Mesendoderm (in vitro differentiated cells): ENCODE measurements around the gene LRSAM1.

Experiments used
- DNase-seq: peaks from one replicate; pipeline ENCODE4 v3.0.0; 2013
- H2AK5ac ChIP-seq: 2 replicates; pipeline ENCODE4 v1.6.1; 2013; ENCODE audit warnings: low read length, inconsistent platforms
- H2BK120ac ChIP-seq: 2 replicates; pipeline ENCODE4 v1.6.1; 2013; ENCODE audit warnings: low read depth, mild to moderate bottlenecking, low read length, moderate library complexity, mixed read lengths
- H2BK15ac ChIP-seq: replicated peaks from 2 replicates; pipeline ENCODE4 v1.6.1; 2013; ENCODE audit warnings: low read depth, mild to moderate bottlenecking, moderate library complexity
- H2BK5ac ChIP-seq: 2 replicates; pipeline ENCODE4 v1.6.1; 2013; ENCODE audit warnings: low read length, inconsistent platforms
- H3K18ac ChIP-seq: 2 replicates; pipeline ENCODE4 v1.6.1; 2013; ENCODE audit warnings: mild to moderate bottlenecking, low read length, mixed read lengths
- H3K23ac ChIP-seq: one replicate; pipeline ENCODE4 v1.6.1; 2013; ENCODE audit warnings: low read length
- H3K27ac ChIP-seq: 2 replicates; pipeline ENCODE4 v1.5.1; 2013; ENCODE audit warnings: low read depth, mild to moderate bottlenecking, inconsistent platforms, low read length, moderate library complexity
- H3K27me3 ChIP-seq: 2 replicates; pipeline ENCODE4 v1.6.1; 2013; ENCODE audit warnings: low read length, control low read depth, mild to moderate bottlenecking, inconsistent platforms; ENCODE audit not compliant: insufficient read depth, poor library complexity
- H3K36me3 ChIP-seq: 2 replicates; pipeline ENCODE4 v1.6.1; 2013; ENCODE audit warnings: low read length, inconsistent platforms; ENCODE audit not compliant: control insufficient read depth, insufficient read depth
- H3K4ac ChIP-seq: one replicate; pipeline ENCODE4 v1.6.1; 2013; ENCODE audit warnings: low read depth, mild to moderate bottlenecking, low read length, moderate library complexity
- H3K4me1 ChIP-seq: 2 replicates; pipeline ENCODE4 v1.6.1; 2013; ENCODE audit warnings: low read depth, low read length, inconsistent platforms; ENCODE audit not compliant: control insufficient read depth
- H3K4me2 ChIP-seq: 2 replicates; pipeline ENCODE4 v1.6.1; 2013; ENCODE audit warnings: low read length
- H3K4me3 ChIP-seq: 2 replicates; pipeline ENCODE4 v1.5.1; 2013; ENCODE audit warnings: mild to moderate bottlenecking, low read length
- H3K56ac ChIP-seq: one replicate; pipeline ENCODE4 v1.6.1; 2013; ENCODE audit warnings: low read length
- H3K79me1 ChIP-seq: 2 replicates; pipeline ENCODE4 v1.6.1; 2013; ENCODE audit warnings: low read length, inconsistent platforms
- H3K79me2 ChIP-seq: 2 replicates; pipeline ENCODE4 v1.6.1; 2013; ENCODE audit warnings: mild to moderate bottlenecking, low read length; ENCODE audit not compliant: control insufficient read depth, insufficient read depth
- H3K9ac ChIP-seq: 2 replicates; pipeline ENCODE4 v1.6.1; 2013; ENCODE audit warnings: low read length, inconsistent platforms
- H4K5ac ChIP-seq: one replicate; pipeline ENCODE4 v1.6.1; 2013; ENCODE audit warnings: low read length
- H4K8ac ChIP-seq: one replicate; pipeline ENCODE4 v1.6.1; 2013; ENCODE audit warnings: low read depth, mild to moderate bottlenecking, control low read depth, low read length, moderate library complexity
- WGBS: extraction: QIAGEN DNeasy Blood & Tissue Kit; methylation state at CpG from one replicate; pipeline ENCODE4 v1.1.7; 2013; ENCODE audit warnings: low lambda C conversion rate, missing lambda C conversion rate; ENCODE audit not compliant: insufficient coverage; ENCODE audit errors: extremely low coverage; 5-methylcytosine and 5-hydroxymethylcytosine counted together

Gene LRSAM1

GRCh38 chr9:127495884-127496555 lies 44.7 kb downstream of the LRSAM1 start:
- H3K4ac ChIP-seq = no peak overlapping the region
- H3K79me2 ChIP-seq = no peaks in the 10 kb centered on the region
- no peak overlapping the region for H2BK120ac ChIP-seq
- H3K9ac ChIP-seq = no peak overlapping the region
- H3K79me1 ChIP-seq = no peaks in the 10 kb centered on the region
- no peak for DNase-seq
- no peak overlapping the region for H4K5ac ChIP-seq
- H2BK15ac ChIP-seq = no peak overlapping the region
- H3K4me3 ChIP-seq = no peak overlapping the region
- no peak overlapping the region for H2AK5ac ChIP-seq
- H3K36me3 ChIP-seq = peaks cover 1% of the 10 kb centered on the region
- no peak overlapping the region for H3K27ac ChIP-seq
- no peaks in the 10 kb centered on the region for H3K27me3 ChIP-seq
- H3K56ac ChIP-seq = no peak overlapping the region
- no peak overlapping the region for H2BK5ac ChIP-seq
- no peak overlapping the region for H3K4me2 ChIP-seq
- no peak overlapping the region for H3K23ac ChIP-seq
- no peak overlapping the region for H4K8ac ChIP-seq
- no CpG with 5 or more reads among the region's 14 CpGs for WGBS
- H3K4me1 ChIP-seq = no peaks in the 10 kb centered on the region
- no peak overlapping the region for H3K18ac ChIP-seq

GRCh38 chr9:127496974-127497373 lies 45.7 kb downstream of the LRSAM1 start:
- no CpG with 5 or more reads among the region's 12 CpGs for WGBS
- Histone ChIP-seq H4K5ac (no peak overlapping the region), H2BK15ac (no peak overlapping the region), H3K4me3 (no peak overlapping the region), H4K8ac (no peak overlapping the region), H3K23ac (no peak overlapping the region), H3K4ac (no peak overlapping the region), H2AK5ac (no peak overlapping the region), H2BK120ac (no peak overlapping the region), H3K4me1 (no peaks in the 10 kb centered on the region), H3K56ac (no peak overlapping the region), H3K9ac (no peak overlapping the region), H2BK5ac (no peak overlapping the region), H3K79me2 (no peaks in the 10 kb centered on the region), H3K27me3 (no peaks in the 10 kb centered on the region), H3K4me2 (no peak overlapping the region), H3K27ac (no peak overlapping the region), H3K79me1 (no peaks in the 10 kb centered on the region), H3K36me3 (peaks cover 1% of the 10 kb centered on the region), H3K18ac (no peak overlapping the region)
- DNase-seq = no peak

- WGBS = no CpG with 5 or more reads among the region's 13 CpGs
- Histone ChIP-seq H2BK5ac (no peak overlapping the region), H3K18ac (no peak overlapping the region), H3K27ac (no peak overlapping the region), H3K4me3 (no peak overlapping the region), H3K9ac (no peak overlapping the region), H3K36me3 (peaks cover 1% of the 10 kb centered on the region), H3K79me1 (no peaks in the 10 kb centered on the region), H3K27me3 (no peaks in the 10 kb centered on the region), H3K4me2 (no peak overlapping the region), H2BK15ac (no peak overlapping the region), H2AK5ac (no peak overlapping the region), H3K79me2 (no peaks in the 10 kb centered on the region), H4K5ac (no peak overlapping the region), H4K8ac (no peak overlapping the region), H3K4me1 (no peaks in the 10 kb centered on the region), H3K56ac (no peak overlapping the region), H2BK120ac (no peak overlapping the region), H3K4ac (no peak overlapping the region), H3K23ac (no peak overlapping the region)
- DNase-seq = no peak
Measured at GRCh38 chr9:127497656-127498290, 46.5 kb downstream of the LRSAM1 start.

- H3K79me2 ChIP-seq = no peaks in the 10 kb centered on the region
Measured at GRCh38 chr9:127498298-127498697, 47.0 kb downstream of the LRSAM1 start.

GRCh38 chr9:127500399-127500798 lies 49.1 kb downstream of the LRSAM1 start:
- no peak overlapping the region for H4K8ac ChIP-seq
- H3K36me3 ChIP-seq = peaks cover 3% of the 10 kb centered on the region
- no peak overlapping the region for H3K18ac ChIP-seq
- no peak overlapping the region for H2BK15ac ChIP-seq
- H3K4me1 ChIP-seq = no peaks in the 10 kb centered on the region
- H4K5ac ChIP-seq = no peak overlapping the region
- no peak overlapping the region for H3K27ac ChIP-seq
- no peak overlapping the region for H3K56ac ChIP-seq
- H2BK120ac ChIP-seq = no peak overlapping the region
- WGBS = no CpG with 5 or more reads among the region's 6 CpGs
- H3K4me2 ChIP-seq = no peak overlapping the region
- no peak overlapping the region for H2BK5ac ChIP-seq
- H3K4ac ChIP-seq = no peak overlapping the region
- H3K79me1 ChIP-seq = no peaks in the 10 kb centered on the region
- H3K79me2 ChIP-seq = no peaks in the 10 kb centered on the region
- H3K27me3 ChIP-seq = no peaks in the 10 kb centered on the region
- no peak for DNase-seq
- no peak overlapping the region for H3K23ac ChIP-seq
- no peak overlapping the region for H3K4me3 ChIP-seq
- H2AK5ac ChIP-seq = no peak overlapping the region
- no peak overlapping the region for H3K9ac ChIP-seq

More at GRCh38 chr9:127498298-127498697, 47.0 kb downstream of the LRSAM1 start:
- Histone ChIP-seq H4K5ac (no peak overlapping the region), H3K9ac (no peak overlapping the region), H3K36me3 (peaks cover 1% of the 10 kb centered on the region), H2BK120ac (no peak overlapping the region), H2BK5ac (no peak overlapping the region), H3K4me3 (no peak overlapping the region), H3K4ac (no peak overlapping the region), H4K8ac (no peak overlapping the region), H3K56ac (no peak overlapping the region), H2BK15ac (no peak overlapping the region), H3K79me1 (no peaks in the 10 kb centered on the region), H3K4me2 (no peak overlapping the region), H3K27me3 (no peaks in the 10 kb centered on the region), H3K4me1 (no peaks in the 10 kb centered on the region), H3K18ac (no peak overlapping the region), H3K23ac (no peak overlapping the region), H3K27ac (no peak overlapping the region), H2AK5ac (no peak overlapping the region)
- no peak for DNase-seq
- WGBS = no CpG with 5 or more reads among the region's 5 CpGs
